ENCODE measurements around the gene TEAD1. TPM values are rescaled to one million over a fixed set of nuclear protein-coding genes. Genes with fewer than 3 reads are reported as not detected.

The TEAD1 gene
- total and polyA plus RNA-seq, 9 donors, result 20.0 to 84.1 (median 67.6) TPM

DNA sequence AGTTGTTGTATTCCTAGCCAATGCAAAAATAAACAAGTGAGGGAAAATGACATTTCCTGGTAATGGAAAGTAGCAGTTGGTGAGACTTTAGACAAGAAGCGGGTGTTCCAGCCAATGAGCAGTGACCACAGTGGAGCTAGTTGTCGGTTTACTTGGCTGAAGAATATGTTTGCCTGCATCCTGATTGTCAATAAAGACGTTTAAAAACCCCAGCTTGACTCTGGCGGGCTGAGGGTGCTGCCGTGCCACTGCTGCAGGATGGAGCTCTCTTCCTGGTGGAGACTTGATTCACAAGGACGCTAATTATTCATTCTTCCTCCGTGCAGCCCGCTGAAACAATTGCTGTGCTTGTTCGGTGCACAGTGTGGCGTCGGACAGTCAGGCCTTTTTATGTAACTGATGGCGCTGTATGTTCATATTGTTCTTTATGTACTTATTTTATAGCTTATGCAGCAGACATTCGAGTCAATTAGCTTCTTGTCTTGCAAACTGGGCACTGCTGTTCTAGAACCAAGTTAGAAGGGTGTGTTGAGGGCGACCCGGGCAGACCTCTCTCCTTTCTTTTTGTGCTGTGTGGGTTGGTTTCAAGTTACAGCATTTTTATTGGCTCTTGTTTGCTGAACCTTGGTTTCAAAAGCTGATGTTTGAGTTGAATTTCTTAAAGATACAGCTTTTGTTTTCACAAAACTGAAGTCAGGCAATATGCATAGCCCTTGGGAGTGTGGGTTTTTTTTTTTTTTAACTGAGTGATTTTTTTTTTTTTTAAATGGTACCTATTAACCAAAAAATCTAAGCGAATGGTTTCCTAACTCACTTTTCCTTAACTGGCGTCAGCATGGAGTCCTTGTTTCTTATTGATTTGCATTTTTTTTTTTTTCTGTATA lies 153.9 kb downstream of the TEAD1 start:
- intact Hi-C loops (cut with DNase I), result loop anchor here in 2 of 4 donors (5.0 to 10.0 kb wide), 2 partner anchors 47 to 54 kb away; no protein-coding TSS in a partner anchor
- peaks cover 32% of the 10 kb centered on the region for H3K4me1 ChIP-seq (ENCODE audit: insufficient read depth)

DNA sequence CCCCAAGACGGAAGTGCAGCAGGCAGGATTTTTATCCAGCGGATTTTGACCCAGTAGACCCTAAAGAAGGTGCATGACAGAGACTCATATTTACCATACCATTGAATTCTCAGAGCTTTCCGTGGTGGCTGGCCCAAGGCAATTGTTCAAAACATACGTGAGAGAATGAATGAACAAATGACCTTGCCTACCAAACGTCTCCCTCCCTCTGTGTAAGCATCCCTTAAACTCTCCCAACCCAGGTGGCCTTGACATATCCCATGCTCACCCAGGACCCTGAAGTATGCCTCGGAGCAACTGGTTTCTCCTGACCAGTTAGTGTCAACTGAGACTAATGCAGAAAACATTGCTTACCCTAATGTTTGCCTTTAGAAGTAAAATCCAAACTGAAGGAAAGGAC lies 154.9 kb downstream of the TEAD1 start:
- intact Hi-C loops (cut with DNase I), result loop anchor here in 2 of 4 donors (5.0 to 10.0 kb wide), 2 partner anchors 46 to 53 kb away; no protein-coding TSS in a partner anchor
- Histone ChIP-seq H3K9me3 (no peaks in the 10 kb centered on the region), H3K4me1 (ENCODE audit: insufficient read depth) (peaks cover 29% of the 10 kb centered on the region), H3K36me3 (no peaks in the 10 kb centered on the region), H3K4me3 (no peak overlapping the region), H3K27ac (peak overlapping the region in 1 of 2 donors; percentile 78), H3K27me3 (no peaks in the 10 kb centered on the region)
- 4 to 19% (median 7%) methylated on average over 6 of the region's 6 CpGs for WGBS, 3 donors
- TF ChIP-seq, protein P1, sequence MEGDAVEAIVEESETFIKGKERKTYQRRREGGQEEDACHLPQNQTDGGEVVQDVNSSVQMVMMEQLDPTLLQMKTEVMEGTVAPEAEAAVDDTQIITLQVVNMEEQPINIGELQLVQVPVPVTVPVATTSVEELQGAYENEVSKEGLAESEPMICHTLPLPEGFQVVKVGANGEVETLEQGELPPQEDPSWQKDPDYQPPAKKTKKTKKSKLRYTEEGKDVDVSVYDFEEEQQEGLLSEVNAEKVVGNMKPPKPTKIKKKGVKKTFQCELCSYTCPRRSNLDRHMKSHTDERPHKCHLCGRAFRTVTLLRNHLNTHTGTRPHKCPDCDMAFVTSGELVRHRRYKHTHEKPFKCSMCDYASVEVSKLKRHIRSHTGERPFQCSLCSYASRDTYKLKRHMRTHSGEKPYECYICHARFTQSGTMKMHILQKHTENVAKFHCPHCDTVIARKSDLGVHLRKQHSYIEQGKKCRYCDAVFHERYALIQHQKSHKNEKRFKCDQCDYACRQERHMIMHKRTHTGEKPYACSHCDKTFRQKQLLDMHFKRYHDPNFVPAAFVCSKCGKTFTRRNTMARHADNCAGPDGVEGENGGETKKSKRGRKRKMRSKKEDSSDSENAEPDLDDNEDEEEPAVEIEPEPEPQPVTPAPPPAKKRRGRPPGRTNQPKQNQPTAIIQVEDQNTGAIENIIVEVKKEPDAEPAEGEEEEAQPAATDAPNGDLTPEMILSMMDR (IDR thresholded peaks at IDR 0.05), result no peak
- TF ChIP-seq POLR2A (IDR thresholded peaks at IDR 0.05) (no peak), EP300 (IDR thresholded peaks at IDR 0.05) (no peak)
- DNase-seq, result peak in 1 of 5 donors; percentile 43

More for the DNA sequence above, 153.9 kb downstream of the TEAD1 start:
- peak overlapping the region in 1 of 2 donors; percentile 78 for H3K27ac ChIP-seq
- H3K9me3 ChIP-seq, result no peaks in the 10 kb centered on the region
- 5 to 18% (median 6%) methylated on average over 17 of the region's 17 CpGs for WGBS, 3 donors
- no peaks in the 10 kb centered on the region for H3K36me3 ChIP-seq
- H3K4me3 ChIP-seq, result peak overlapping the region; percentile 27
- TF ChIP-seq POLR2A (IDR thresholded peaks at IDR 0.05) (no peak), EP300 (IDR thresholded peaks at IDR 0.05) (no peak)
- TF ChIP-seq, protein P1 (IDR thresholded peaks at IDR 0.05), result no peak
- H3K27me3 ChIP-seq, result no peaks in the 10 kb centered on the region
- peak in 2 of 5 donors; percentile 34 to 48 for DNase-seq

DNA sequence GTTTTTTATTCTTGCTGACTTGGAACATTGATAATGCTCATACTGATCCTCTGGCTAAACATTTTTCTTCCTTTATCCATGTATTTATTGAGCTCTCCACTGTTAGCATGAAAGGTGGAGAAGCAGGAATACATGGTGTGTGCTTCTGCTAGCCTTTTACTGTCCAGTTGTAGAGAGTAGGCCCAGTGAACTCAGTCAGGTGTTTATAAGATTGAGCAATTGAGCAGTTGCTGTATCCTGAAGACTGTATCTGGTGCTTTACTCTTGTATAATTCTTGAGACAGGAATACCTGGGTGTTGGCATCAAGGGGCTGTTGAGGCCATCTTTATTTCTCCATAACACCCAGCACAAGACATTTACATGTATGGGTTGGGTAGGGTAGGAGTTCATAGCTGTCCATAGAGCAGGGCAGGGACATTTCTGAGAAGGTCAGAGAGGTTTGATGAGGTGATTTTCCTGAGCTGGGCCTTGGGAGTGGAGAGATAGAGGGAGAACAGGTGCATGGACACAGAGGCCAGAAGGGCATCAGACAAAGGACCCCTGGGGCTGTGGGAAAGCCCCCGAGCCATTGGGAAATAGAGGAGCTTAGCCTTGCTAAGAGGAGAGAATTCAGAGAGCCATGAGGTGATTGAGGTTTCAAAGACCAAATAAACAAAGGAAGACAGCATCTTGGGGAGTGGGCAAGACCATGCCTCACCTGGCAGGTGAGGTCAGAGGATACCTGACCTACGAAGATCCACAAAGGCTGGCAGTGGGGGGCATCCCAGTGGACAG lies 155.5 kb downstream of the TEAD1 start:
- TF ChIP-seq EP300 (IDR thresholded peaks at IDR 0.05), result no peak
- TF ChIP-seq POLR2A (IDR thresholded peaks at IDR 0.05), result no peak
- TF ChIP-seq, protein P1 (IDR thresholded peaks at IDR 0.05), result no peak
- 88 to 96% (median 91%) methylated on average over 2 of the region's 2 CpGs for WGBS, 3 donors
- H3K27me3 ChIP-seq, result no peaks in the 10 kb centered on the region
- peak overlapping the region in 1 of 2 donors; percentile 78 for H3K27ac ChIP-seq
- intact Hi-C loops (cut with DNase I), result loop anchor here in 2 of 4 donors (5.0 to 10.0 kb wide), 2 partner anchors 45 to 53 kb away; no protein-coding TSS in a partner anchor
- H3K36me3 ChIP-seq, result no peaks in the 10 kb centered on the region
- no peak for DNase-seq
- no peaks in the 10 kb centered on the region for H3K9me3 ChIP-seq
- H3K4me1 ChIP-seq (ENCODE audit: insufficient read depth), result peaks cover 25% of the 10 kb centered on the region
- H3K4me3 ChIP-seq, result no peak overlapping the region

DNA sequence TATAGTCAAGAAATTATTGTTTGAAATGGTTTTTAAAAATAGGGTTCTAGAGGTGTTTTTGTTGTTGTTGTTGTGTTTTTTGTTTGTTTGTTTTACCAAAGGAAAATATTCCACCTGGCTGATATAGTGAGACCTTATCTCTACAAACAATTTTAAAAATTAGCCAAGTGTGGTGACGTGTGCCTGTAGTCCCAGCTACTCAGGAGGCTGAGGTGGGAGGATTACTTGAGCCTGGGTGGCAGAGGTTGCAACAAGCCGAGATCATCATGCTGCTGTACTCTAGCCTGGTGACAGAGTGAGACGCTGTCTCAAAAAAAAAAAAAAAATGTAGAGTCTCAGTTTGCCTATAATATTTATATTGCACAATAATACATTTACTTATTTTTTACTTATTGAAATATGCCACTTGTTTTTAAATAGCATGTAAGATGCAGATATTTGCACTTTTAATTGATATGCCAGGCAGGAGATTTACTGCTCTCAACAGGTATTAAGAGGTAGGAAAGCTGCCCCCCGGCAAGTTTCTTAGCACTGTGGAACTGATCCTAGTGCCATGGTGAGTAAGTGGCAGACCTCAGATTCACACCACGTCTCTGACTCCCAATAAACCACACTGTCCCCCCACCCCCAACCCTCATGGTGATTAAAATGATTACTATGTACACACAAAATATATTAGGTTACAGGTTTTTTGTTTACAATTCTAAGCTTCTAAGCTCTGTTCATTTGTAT lies 157.4 kb downstream of the TEAD1 start:
- H3K9me3 ChIP-seq, result no peaks in the 10 kb centered on the region
- H3K27me3 ChIP-seq, result no peaks in the 10 kb centered on the region
- H3K4me1 ChIP-seq (ENCODE audit: insufficient read depth), result peaks cover 26% of the 10 kb centered on the region
- TF ChIP-seq, protein P1 (IDR thresholded peaks at IDR 0.05), result no peak
- no peak for TF ChIP-seq POLR2A (IDR thresholded peaks at IDR 0.05)
- no peak for TF ChIP-seq EP300 (IDR thresholded peaks at IDR 0.05)
- intact Hi-C loops (cut with DNase I), result no loop called here
- 86 to 89% (median 87%) methylated on average over 5 of the region's 5 CpGs for WGBS, 3 donors
- no peak for DNase-seq
- H3K27ac ChIP-seq, result peak overlapping the region in 1 of 2 donors; percentile 78
- no peak overlapping the region for H3K4me3 ChIP-seq
- H3K36me3 ChIP-seq, result no peaks in the 10 kb centered on the region
